Muscle of back (tissue), 13 donors: ENCODE results near the gene CBFB. TPM values are rescaled to one million over a fixed set of nuclear protein-coding genes. Genes with fewer than 3 reads are reported as not detected.
"Not testable (repeated sequence)": the region's sequence is repeated elsewhere in the genome, so short reads cannot be mapped to it uniquely, and the experiment has no call there.

Source experiments
- DNase-seq, 3 donors: peaks; one replicate each; pipeline versions ENCODE4 v3.0.0 to v3.0.0-alpha.2; 2013
- long read RNA-seq, 9 donors: transcript quantifications; one replicate each; lab custom pipeline, GENCODE V29; 2026
- polyA plus RNA-seq, 10 donors: library from polyadenylated mRNA; unstranded; fragments of 120-200 nt; gene quantifications; one replicate each; pipeline ENCODE4 v1.2.1, GENCODE V29; 2013; ENCODE audit not compliant: insufficient read length in 10 of 10

CBFB gene
- 10 to 100 TPM; 36.8 to 59.8 (median 40.7) TPM for polyA plus RNA-seq
- long read RNA-seq, donor 1, partial matches to known transcripts = 22 of 26 reads
- long read RNA-seq, donor 1, other reads (novel, unspliced or antisense) = 0 of 26 reads
- long read RNA-seq, donor 2, partial matches to known transcripts = 0 of 4 reads
- long read RNA-seq, donor 2, other reads (novel, unspliced or antisense) = 0 of 4 reads
- long read RNA-seq, donor 3 = 0 reads
- long read RNA-seq, donor 4, transcript CBFB-201 (6 exons, 3,136 nt) = major isoform, 6 of 7 reads
- long read RNA-seq, donor 4, partial matches to known transcripts = 0 of 7 reads
- long read RNA-seq, donor 4, other reads (novel, unspliced or antisense) = 0 of 7 reads
- long read RNA-seq, donor 5, transcript CBFB-201 (6 exons, 3,136 nt) = major isoform, 5 of 9 reads
- long read RNA-seq, donor 5, partial matches to known transcripts = 0 of 9 reads
- long read RNA-seq, donor 5, other reads (novel, unspliced or antisense) = 0 of 9 reads
- long read RNA-seq, donor 6, transcript CBFB-201 (6 exons, 3,136 nt) = major isoform, 6 of 7 reads
- long read RNA-seq, donor 6, partial matches to known transcripts = 0 of 7 reads
- long read RNA-seq, donor 6, other reads (novel, unspliced or antisense) = 0 of 7 reads
- long read RNA-seq, donor 7, transcript CBFB-202 (6 exons, 2,971 nt) = major isoform, 5 of 37 reads
- long read RNA-seq, donor 7, partial matches to known transcripts = 28 of 37 reads
- long read RNA-seq, donor 7, other reads (novel, unspliced or antisense) = 0 of 37 reads
- long read RNA-seq, donor 8, transcript CBFB-201 (6 exons, 3,136 nt) = major isoform, 6 of 10 reads
- long read RNA-seq, donor 8, partial matches to known transcripts = 0 of 10 reads
- long read RNA-seq, donor 8, other reads (novel, unspliced or antisense) = 0 of 10 reads
- long read RNA-seq, donor 9 = 0 reads

- peak; percentile 93 to 97 (median 94) for DNase-seq
Observed at GRCh38 chr16:67028696-67029253, at the start of gene CBFB. Gene CBFB, plus strand, starts transcription at chr16:67029149. Its CDS starts 259 bp downstream, at chr16:67029408.

GRCh38 chr16:66983033-66983432, 45.9 kb upstream of the CBFB start:
- no peak for DNase-seq

GRCh38 chr16:66984892-66985311, 44.0 kb upstream of the CBFB start:
- no peak for DNase-seq

GRCh38 chr16:66986559-66986958, 42.4 kb upstream of the CBFB start:
- DNase-seq = no peak

GRCh38 chr16:66988197-66988788, 40.7 kb upstream of the CBFB start, which contains the start of gene CES4A:
Gene CES4A, plus strand, starts transcription at chr16:66988589. Its CDS starts 184 bp downstream, at chr16:66988773.
- DNase-seq = peak in 2 of 3 donors; percentile 27 to 75

GRCh38 chr16:66991545-66992077, 37.3 kb upstream of the CBFB start:
- no peak for DNase-seq

- not testable (repeated sequence) for DNase-seq
Observed at GRCh38 chr16:66993558-66993957, 35.4 kb upstream of the CBFB start.

- DNase-seq = no peak
Observed at GRCh38 chr16:66996324-66996982, 32.5 kb upstream of the CBFB start.

- no peak for DNase-seq
Observed at GRCh38 chr16:66996983-66997358, 32.0 kb upstream of the CBFB start.

- DNase-seq = peak in 2 of 3 donors; percentile 40 to 73
Observed at GRCh38 chr16:67000384-67001351, 28.3 kb upstream of the CBFB start.

- no peak for DNase-seq
Observed at GRCh38 chr16:67001726-67002125, 27.2 kb upstream of the CBFB start.

GRCh38 chr16:67006930-67007658, 21.9 kb upstream of the CBFB start:
- DNase-seq = no peak

- no peak for DNase-seq
Observed at GRCh38 chr16:67009158-67009557, 19.8 kb upstream of the CBFB start.

- no peak for DNase-seq
Observed at GRCh38 chr16:67011274-67011673, 17.7 kb upstream of the CBFB start.

- peak in 2 of 3 donors; percentile 66 to 85 for DNase-seq
Observed at GRCh38 chr16:67013233-67013822, 15.6 kb upstream of the CBFB start.

- DNase-seq = peak; percentile 72 to 92 (median 84)
Observed at GRCh38 chr16:67013823-67014633, 14.9 kb upstream of the CBFB start.

- peak in 1 of 3 donors; percentile 50 for DNase-seq
Observed at GRCh38 chr16:67014634-67015312, 14.2 kb upstream of the CBFB start.
